Astrocyte (in vitro differentiated cells and primary cell): ENCODE results near the gene TMEM95. TPM values are rescaled to one million over a fixed set of nuclear protein-coding genes. Genes with fewer than 3 reads are reported as not detected.

ENCODE experiments used
- DNase-seq: peaks from one replicate; pipeline ENCODE4 v3.0.0-alpha.2; 2010; ENCODE audit warnings: low read depth
- FAIRE-seq: peaks from 2 replicates; lab custom pipeline; 2011; peaks lifted over from hg19 to GRCh38; lab: Jason Lieb, UNC
- H2AFZ ChIP-seq: 2 replicates; pipeline ENCODE4 v1.6.0; 2012; ENCODE audit warnings: low read depth, low read length, inconsistent platforms
- H3K27ac ChIP-seq: 2 replicates; pipeline ENCODE4 v1.5.1; 2011; ENCODE audit warnings: low read depth, low read length, inconsistent platforms
- H3K27me3 ChIP-seq: 2 replicates; pipeline ENCODE4 v1.6.0; 2011; ENCODE audit warnings: low read length, inconsistent platforms; ENCODE audit not compliant: insufficient read depth
- H3K36me3 ChIP-seq: 2 replicates; pipeline ENCODE4 v1.5.1; 2011; ENCODE audit warnings: low read length, inconsistent platforms; ENCODE audit not compliant: insufficient read depth
- H3K4me1 ChIP-seq: 2 replicates; pipeline ENCODE4 v1.5.1; 2011; ENCODE audit warnings: low read length, inconsistent platforms; ENCODE audit not compliant: insufficient read depth
- H3K4me2 ChIP-seq: 2 replicates; pipeline ENCODE4 v1.6.0; 2012; ENCODE audit warnings: low read length, inconsistent platforms
- H3K4me3 ChIP-seq: 2 replicates; pipeline ENCODE4 v1.5.1; 2011; ENCODE audit warnings: low read depth, mild to moderate bottlenecking, low read length, inconsistent platforms; ENCODE audit not compliant: insufficient read depth
- H3K79me2 ChIP-seq: 2 replicates; pipeline ENCODE4 v1.6.0; 2012; ENCODE audit warnings: mild to moderate bottlenecking, low read length, inconsistent platforms; ENCODE audit not compliant: insufficient read depth
- H3K9ac ChIP-seq: 2 replicates; pipeline ENCODE4 v1.6.0; 2012; ENCODE audit warnings: mild to moderate bottlenecking, low read length, inconsistent platforms
- H3K9me3 ChIP-seq: 2 replicates; pipeline ENCODE4 v1.5.1; 2012; ENCODE audit warnings: low read depth, mild to moderate bottlenecking, low read length, inconsistent platforms; ENCODE audit not compliant: insufficient read depth
- H4K20me1 ChIP-seq: 2 replicates; pipeline ENCODE4 v1.6.0; 2012; ENCODE audit warnings: low read length, inconsistent platforms; ENCODE audit not compliant: insufficient read depth
- H3K27ac Mint-ChIP-seq: one replicate; pipeline ENCODE4 v1.8.0; 2021; ENCODE audit warnings: mild to moderate bottlenecking, mixed read lengths; ENCODE audit not compliant: unreplicated experiment
- H3K27me3 Mint-ChIP-seq: one replicate; pipeline ENCODE4 v1.8.0; 2021; ENCODE audit warnings: low read depth, mixed read lengths; ENCODE audit not compliant: unreplicated experiment
- H3K36me3 Mint-ChIP-seq: one replicate; pipeline ENCODE4 v1.8.0; 2021; ENCODE audit warnings: low read depth, mixed read lengths; ENCODE audit not compliant: unreplicated experiment
- H3K4me1 Mint-ChIP-seq: one replicate; pipeline ENCODE4 v1.8.0; 2021; ENCODE audit warnings: low read depth, mixed read lengths; ENCODE audit not compliant: unreplicated experiment
- H3K4me3 Mint-ChIP-seq: one replicate; pipeline ENCODE4 v1.8.0; 2021; ENCODE audit warnings: mild to moderate bottlenecking, moderate library complexity, mixed read lengths; ENCODE audit not compliant: unreplicated experiment
- H3K9me3 Mint-ChIP-seq: one replicate; pipeline ENCODE4 v1.8.0; 2021; ENCODE audit warnings: mild to moderate bottlenecking, mixed read lengths; ENCODE audit not compliant: unreplicated experiment
- CTCF ChIP-seq: IDR thresholded peaks from 2 replicates; pipeline ENCODE4 v1.5.1; 2011; ENCODE audit warnings: low read depth, mild to moderate bottlenecking, inconsistent platforms, low read length, moderate library complexity; ENCODE audit not compliant: insufficient read depth
- EZH2 ChIP-seq: IDR thresholded peaks from 2 replicates; pipeline ENCODE4 v1.6.1; 2012; ENCODE audit warnings: mild to moderate bottlenecking, low read length, inconsistent platforms; ENCODE audit not compliant: insufficient read depth
- total RNA-seq: library from RNA; stranded (reverse); gene quantifications from 2 replicates; pipeline ENCODE4 v1.2.1, GENCODE V29; 2021

TMEM95 gene
- total RNA-seq, 1 donor from 2014 or later: 0.30 TPM

DNA sequence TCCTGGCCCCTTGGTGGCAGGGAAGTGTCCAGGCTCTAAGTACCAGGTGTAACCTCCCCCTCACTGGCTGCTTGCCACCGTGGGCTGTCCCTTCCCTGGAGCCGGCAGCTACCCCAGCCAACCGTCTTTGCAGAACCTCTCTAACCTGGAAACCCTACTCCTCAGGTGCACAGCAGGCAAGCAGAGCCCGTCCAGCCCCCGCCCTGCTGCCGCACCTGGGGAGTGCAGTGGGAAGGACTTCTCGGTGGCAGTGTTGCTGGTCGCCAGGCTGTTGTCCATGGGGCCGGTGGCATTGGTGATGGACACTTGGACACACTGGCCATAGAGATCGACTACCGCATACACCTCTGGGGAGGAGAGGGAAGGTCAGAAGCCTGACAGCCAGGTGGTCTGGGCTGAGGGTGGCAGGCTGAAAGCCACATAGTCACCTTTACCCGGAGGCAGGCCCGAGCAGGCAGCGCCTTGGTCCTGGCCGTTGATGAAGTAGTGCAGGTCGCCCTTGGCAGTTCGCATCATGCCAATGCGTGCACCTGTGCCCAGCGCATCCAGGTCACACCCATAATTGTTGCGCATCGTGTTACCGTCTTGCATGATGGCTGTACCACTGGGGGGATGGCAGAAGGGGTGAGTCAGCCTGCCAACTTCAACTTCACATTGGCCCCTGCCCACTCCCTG, 32.3 kb upstream of the TMEM95 start:
- H4K20me1 ChIP-seq: peaks cover 6% of the 10 kb centered on the region
- H3K79me2 ChIP-seq: peaks cover 16% of the 10 kb centered on the region
- no peaks in the 10 kb centered on the region for H3K27me3 ChIP-seq
- TF ChIP-seq EZH2 (no peak), CTCF (no peak)
- Mint-ChIP-seq H3K4me1 (peaks cover 1% of the 10 kb centered on the region), H3K27ac (no peak overlapping the region), H3K9me3 (no peaks in the 10 kb centered on the region), H3K36me3 (peaks cover 24% of the 10 kb centered on the region), H3K27me3 (no peaks in the 10 kb centered on the region), H3K4me3 (no peak overlapping the region)
- H3K4me2 ChIP-seq: no peak overlapping the region
- no peaks in the 10 kb centered on the region for H3K4me1 ChIP-seq
- H3K9ac ChIP-seq: no peak overlapping the region
- H3K9me3 ChIP-seq: no peaks in the 10 kb centered on the region
- peaks cover 16% of the 10 kb centered on the region for H3K36me3 ChIP-seq
- FAIRE-seq (no peak), DNase-seq (no peak)
- H3K27ac ChIP-seq: no peak overlapping the region
- H3K4me3 ChIP-seq: no peak overlapping the region
- H2AFZ ChIP-seq: no peak overlapping the region

DNA sequence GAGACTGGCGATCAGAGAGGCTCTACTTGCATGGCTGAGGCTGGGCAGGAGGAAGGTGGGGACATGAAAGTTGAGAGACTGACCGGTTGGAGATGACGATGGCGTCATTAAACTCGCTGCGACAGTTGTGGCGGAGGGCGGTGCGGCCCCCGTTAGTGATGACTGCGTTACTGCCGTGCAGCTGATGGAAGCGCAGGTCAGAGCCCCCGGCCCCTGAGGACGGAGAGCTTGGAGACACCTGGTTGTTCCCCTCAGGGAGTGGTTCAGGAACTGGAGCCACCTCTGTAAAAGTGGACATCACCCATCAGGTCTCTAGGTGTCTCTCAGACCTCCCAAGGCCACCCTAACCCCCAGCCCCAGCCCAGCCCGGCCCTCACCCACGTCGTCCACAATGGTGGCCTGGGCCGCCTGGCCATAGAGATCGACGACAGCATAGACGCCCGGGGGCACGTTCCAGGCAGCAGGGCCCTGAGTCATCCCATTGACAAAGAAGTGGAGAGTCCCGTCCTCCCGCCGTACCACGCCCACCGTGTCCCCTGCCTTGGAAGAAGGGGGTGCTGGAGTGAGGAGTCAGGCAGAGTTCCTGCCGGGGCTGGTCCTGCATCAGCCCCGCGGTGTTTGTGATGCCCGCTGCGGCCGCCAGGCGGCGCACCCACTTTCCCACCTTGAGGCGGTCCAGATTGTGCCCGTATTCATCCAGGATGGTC, 31.1 kb upstream of the TMEM95 start:
- Mint-ChIP-seq H3K9me3 (no peaks in the 10 kb centered on the region), H3K36me3 (peaks cover 18% of the 10 kb centered on the region), H3K4me1 (peaks cover 10% of the 10 kb centered on the region), H3K27ac (no peak overlapping the region), H3K27me3 (no peaks in the 10 kb centered on the region), H3K4me3 (no peak overlapping the region)
- H3K4me3 ChIP-seq: no peak overlapping the region
- peaks cover 11% of the 10 kb centered on the region for H4K20me1 ChIP-seq
- DNase-seq (no peak), FAIRE-seq (no peak)
- H3K27ac ChIP-seq: no peak overlapping the region
- TF ChIP-seq EZH2 (no peak), CTCF (peak; percentile 74)
- H3K4me1 ChIP-seq: peaks cover 8% of the 10 kb centered on the region
- H3K9me3 ChIP-seq: no peaks in the 10 kb centered on the region
- H3K4me2 ChIP-seq: no peak overlapping the region
- peaks cover 16% of the 10 kb centered on the region for H3K36me3 ChIP-seq
- H2AFZ ChIP-seq: no peak overlapping the region
- no peaks in the 10 kb centered on the region for H3K27me3 ChIP-seq
- H3K79me2 ChIP-seq: peaks cover 28% of the 10 kb centered on the region
- H3K9ac ChIP-seq: no peak overlapping the region

GRCh38 chr17:7324438-7324779, 30.5 kb upstream of the TMEM95 start:
- H3K4me2 ChIP-seq: no peak overlapping the region
- DNase-seq (no peak), FAIRE-seq (no peak)
- H3K9me3 ChIP-seq: no peaks in the 10 kb centered on the region
- no peak overlapping the region for H3K4me3 Mint-ChIP-seq
- H3K9ac ChIP-seq: no peak overlapping the region
- peaks cover 16% of the 10 kb centered on the region for H3K36me3 ChIP-seq
- H3K27me3 ChIP-seq: no peaks in the 10 kb centered on the region
- TF ChIP-seq CTCF: no peak
- no peak for TF ChIP-seq EZH2
- peaks cover 18% of the 10 kb centered on the region for H3K36me3 Mint-ChIP-seq
- peaks cover 11% of the 10 kb centered on the region for H4K20me1 ChIP-seq
- no peak overlapping the region for H3K4me3 ChIP-seq
- H3K27me3 Mint-ChIP-seq: no peaks in the 10 kb centered on the region
- H3K27ac Mint-ChIP-seq: no peak overlapping the region
- peaks cover 8% of the 10 kb centered on the region for H3K4me1 ChIP-seq
- no peak overlapping the region for H3K27ac ChIP-seq
- no peaks in the 10 kb centered on the region for H3K9me3 Mint-ChIP-seq
- peaks cover 10% of the 10 kb centered on the region for H3K4me1 Mint-ChIP-seq
- H2AFZ ChIP-seq: no peak overlapping the region
- H3K79me2 ChIP-seq: peaks cover 29% of the 10 kb centered on the region
